Measurements from ENCODE around the gene UBA52. TPM values are rescaled to one million over a fixed set of nuclear protein-coding genes. Genes with fewer than 3 reads are reported as not detected.

UBA52 gene
- total RNA-seq, 4 donors from 2014 or later = 371 to 644 (median 574) TPM

Other genes starting within 250 kb of the UBA52 start
- gene LSM4, start 248.8 kb upstream of the UBA52 start, total RNA-seq = 100 to 1,000 TPM in 1 of 4 donors, 10 to 100 TPM in 3; 81.2 to 116 (median 94.5) TPM
- gene PGPEP1, start 231.3 kb upstream of the UBA52 start, total RNA-seq = 10 to 100 TPM; 15.0 to 38.2 (median 23.1) TPM
- gene GDF15, start 185.7 kb upstream of the UBA52 start, total RNA-seq = 1 to 10 TPM in 3 of 4 donors, under 1 TPM in 1; 0.62 to 3.7 (median 3.0) TPM
- 10 to 100 TPM in 1 of 4 donors, 1 to 10 TPM in 3; 1.9 to 19.0 (median 4.8) TPM for gene LRRC25, start 174.2 kb upstream of the UBA52 start, total RNA-seq
- 10 to 100 TPM; 58.4 to 76.2 (median 61.3) TPM for gene SSBP4, start 152.5 kb upstream of the UBA52 start, total RNA-seq
- 10 to 100 TPM; 15.2 to 31.6 (median 19.8) TPM for gene ISYNA1, start 133.7 kb upstream of the UBA52 start, total RNA-seq
- gene ELL, start 49.8 kb upstream of the UBA52 start, total RNA-seq = 10 to 100 TPM; 12.5 to 19.0 (median 14.7) TPM
- 100 to 1,000 TPM; 408 to 436 (median 418) TPM for gene FKBP8, start 28.3 kb upstream of the UBA52 start, total RNA-seq
- 100 to 1,000 TPM; 130 to 137 (median 135) TPM for gene KXD1, start 14.0 kb upstream of the UBA52 start, total RNA-seq
- 10 to 100 TPM; 64.8 to 72.6 (median 68.6) TPM for gene REX1BD, start 16.9 kb downstream of the UBA52 start, total RNA-seq
- 10 to 100 TPM; 10.9 to 67.4 (median 42.7) TPM for gene CRLF1, start 34.9 kb downstream of the UBA52 start, total RNA-seq
- gene TMEM59L, start 41.0 kb downstream of the UBA52 start, total RNA-seq = 1 to 10 TPM in 3 of 4 donors, under 1 TPM in 1; 0.96 to 4.0 (median 2.0) TPM
- gene KLHL26, start 65.2 kb downstream of the UBA52 start, total RNA-seq = 10 to 100 TPM; 12.9 to 19.0 (median 14.6) TPM
- 1 to 10 TPM; 3.8 to 8.9 (median 6.3) TPM for gene CRTC1, start 111.8 kb downstream of the UBA52 start, total RNA-seq
- gene COMP, start 219.4 kb downstream of the UBA52 start, total RNA-seq = 1 to 10 TPM in 1 of 4 donors, under 1 TPM in 3; 0.40 to 4.4 (median 0.50) TPM

All from gastroesophageal sphincter (tissue), 4 donors.